ENCODE data around the gene CHMP4A. TPM values are rescaled to one million over a fixed set of nuclear protein-coding genes. Genes with fewer than 3 reads are reported as not detected.

CHMP4A gene
- 21.8 TPM for total RNA-seq

GRCh38 chr14:24212924-24213865 is at the start of gene CHMP4A:
Gene CHMP4A (minus strand): TSS chr14:24213488. CDS start chr14:24213439, 49 bp downstream.

GRCh38 chr14:24232645-24233537 is 19.6 kb upstream of the CHMP4A start, which contains the start of gene GMPR2:
Gene GMPR2 (plus strand): TSS chr14:24232929. CDS start chr14:24233254, 325 bp downstream.

GRCh38 chr14:24232121-24232644 is 18.9 kb upstream of the CHMP4A start, which contains the start of gene NEDD8:
Gene NEDD8 (minus strand): TSS chr14:24232367. CDS start chr14:24232267, 100 bp downstream.

GRCh38 chr14:24215495-24216344 is 2.4 kb upstream of the CHMP4A start, which contains the start of gene MDP1:
Gene MDP1 (minus strand): TSS chr14:24216066. CDS start chr14:24215955, 111 bp downstream.

GRCh38 chr14:24195186-24196070 is 17.9 kb downstream of the CHMP4A start, which contains the start of gene TM9SF1:
Gene TM9SF1 (minus strand): TSS chr14:24195441. CDS start chr14:24195019, 422 bp downstream.

GRCh38 chr14:24188251-24189058 is 24.8 kb downstream of the CHMP4A start, which contains the start of gene IPO4:
Gene IPO4 (minus strand): TSS chr14:24188816. CDS start chr14:24188787, 29 bp downstream.

GRCh38 chr14:24171422-24172260 is 41.6 kb downstream of the CHMP4A start, which contains the start of gene REC8:
Gene REC8 (plus strand): TSS chr14:24172080. CDS start chr14:24172553, 473 bp downstream.

GRCh38 chr14:24160850-24161804 is 52.2 kb downstream of the CHMP4A start, which contains the start of gene IRF9:
Gene IRF9 (plus strand): TSS chr14:24161265. CDS start chr14:24162145, 880 bp downstream.

Small RNA genes lying within 50 kb of the gene (small RNA-seq; reads per million reads assigned to genes)
- gene AL136295.4 (ENCODE audit: low replicate concordance), result not detected
- not detected for gene CHMP4A (ENCODE audit: low replicate concordance)
- gene IPO4 (ENCODE audit: low replicate concordance), result not detected
- not detected for gene IRF9 (ENCODE audit: low replicate concordance)
- gene MDP1 (ENCODE audit: low replicate concordance), result not detected

Other genes starting within 250 kb of the CHMP4A start
- gene DHRS4L2, start 224.6 kb downstream of the CHMP4A start, total RNA-seq, result 23.4 TPM
- 1.9 TPM for gene CARMIL3, start 161.5 kb downstream of the CHMP4A start, total RNA-seq
- not detected for gene CPNE6, start 141.9 kb downstream of the CHMP4A start, total RNA-seq
- gene PCK2, start 119.2 kb downstream of the CHMP4A start, total RNA-seq, result 26.3 TPM
- 145 TPM for gene DCAF11, start 98.7 kb downstream of the CHMP4A start, total RNA-seq
- gene NRL, start 98.5 kb downstream of the CHMP4A start, total RNA-seq, result 4.4 TPM
- 39.1 TPM for gene FITM1, start 82.8 kb downstream of the CHMP4A start, total RNA-seq
- gene PSME1, start 77.3 kb downstream of the CHMP4A start, total RNA-seq, result 95.0 TPM
- gene EMC9, start 71.9 kb downstream of the CHMP4A start, total RNA-seq, result 13.4 TPM
- gene PSME2, start 66.9 kb downstream of the CHMP4A start, total RNA-seq, result 85.5 TPM
- 52.8 TPM for gene RNF31, start 66.0 kb downstream of the CHMP4A start, total RNA-seq
- gene IRF9, start 52.2 kb downstream of the CHMP4A start, total RNA-seq, result 58.3 TPM
- gene REC8, start 41.4 kb downstream of the CHMP4A start, total RNA-seq, result 28.1 TPM
- 56.7 TPM for gene IPO4, start 24.7 kb downstream of the CHMP4A start, total RNA-seq
- gene TM9SF1, start 18.0 kb downstream of the CHMP4A start, total RNA-seq, result 51.6 TPM
- not detected for gene TSSK4, start 7.8 kb downstream of the CHMP4A start, total RNA-seq
- gene MDP1, start 2.6 kb upstream of the CHMP4A start, total RNA-seq, result 14.4 TPM
- gene NEDD8, start 18.9 kb upstream of the CHMP4A start, total RNA-seq, result 56.1 TPM
- 60.7 TPM for gene GMPR2, start 19.4 kb upstream of the CHMP4A start, total RNA-seq
- gene TINF2, start 29.1 kb upstream of the CHMP4A start, total RNA-seq, result 48.2 TPM
- 0.29 TPM for gene TGM1, start 49.7 kb upstream of the CHMP4A start, total RNA-seq
- gene RABGGTA, start 58.1 kb upstream of the CHMP4A start, total RNA-seq, result 18.9 TPM
- gene DHRS1, start 86.3 kb upstream of the CHMP4A start, total RNA-seq, result 29.6 TPM
- gene NOP9, start 86.4 kb upstream of the CHMP4A start, total RNA-seq, result 18.5 TPM
- gene CIDEB, start 94.5 kb upstream of the CHMP4A start, total RNA-seq, result 13.8 TPM
- gene LTB4R2, start 96.7 kb upstream of the CHMP4A start, total RNA-seq, result 9.1 TPM
- gene LTB4R, start 98.0 kb upstream of the CHMP4A start, total RNA-seq, result 6.7 TPM
- gene ADCY4, start 121.6 kb upstream of the CHMP4A start, total RNA-seq, result 29.7 TPM
- 4.3 TPM for gene RIPK3, start 126.5 kb upstream of the CHMP4A start, total RNA-seq
- 53.0 TPM for gene NFATC4, start 154.7 kb upstream of the CHMP4A start, total RNA-seq
- 37.2 TPM for gene NYNRIN, start 185.5 kb upstream of the CHMP4A start, total RNA-seq
- 2.6 TPM for gene CBLN3, start 216.2 kb upstream of the CHMP4A start, total RNA-seq
- 47.3 TPM for gene KHNYN, start 216.5 kb upstream of the CHMP4A start, total RNA-seq
- 28.1 TPM for gene SDR39U1, start 229.3 kb upstream of the CHMP4A start, total RNA-seq